PC-9 (cell line): ENCODE data around the gene LRRC2. TPM values are rescaled to one million over a fixed set of nuclear protein-coding genes. Genes with fewer than 3 reads are reported as not detected.

Source experiments
- BruUV-seq: library from RNA; stranded (reverse); fragments of 400-500 nt; replicated peaks from 2 replicates; lab custom pipeline; 2021; lab: Mats Ljungman, UMichigan
- CTCF ChIA-PET: fragments of 300-600 bp; sonication (Branson Sonifier 250); formaldehyde crosslinking; loops from one replicate; lab custom pipeline; 2022; ENCODE audit warnings: antibody characterized with exemption; lab: Charles Lee
- POLR2A ChIA-PET: fragments of 300-600 bp; sonication (Branson Sonifier 250); formaldehyde crosslinking; loops from one replicate; lab custom pipeline; 2022; ENCODE audit warnings: antibody characterized with exemption; ENCODE audit not compliant: unreplicated experiment; lab: Charles Lee
- DNase-seq, 2 experiments: peaks; one replicate each; pipeline versions ENCODE4 v3.0.0 to v3.0.0-alpha.2; 2015 to 2022; ENCODE audit warnings: mixed read lengths in 1 of 2
- H2AFZ ChIP-seq: fragments of 200-600 bp; sonication (generic); 2 replicates; pipeline ENCODE4 v1.8.1; 2017; ENCODE audit warnings: antibody characterized with exemption
- H3F3A ChIP-seq: fragments of 200-600 bp; sonication (generic); 2 replicates; pipeline ENCODE4 v1.8.1; 2017; ENCODE audit warnings: antibody characterized with exemption, mild to moderate bottlenecking, low read depth; ENCODE audit not compliant: insufficient read depth
- H3K27ac ChIP-seq: fragments of 200-600 bp; sonication (generic); 2 replicates; pipeline ENCODE4 v1.6.1; 2016; ENCODE audit warnings: mixed run types
- H3K27me3 ChIP-seq: fragments of 200-600 bp; sonication (generic); 2 replicates; pipeline ENCODE4 v1.6.1; 2016; ENCODE audit warnings: low read depth, mixed run types; ENCODE audit not compliant: insufficient read depth
- H3K36me3 ChIP-seq: fragments of 200-600 bp; sonication (generic); 2 replicates; pipeline ENCODE4 v1.6.1; 2016; ENCODE audit warnings: low read depth, mixed run types
- H3K4me1 ChIP-seq: fragments of 200-600 bp; sonication (generic); replicated peaks from 2 replicates; pipeline ENCODE4 v1.6.1; 2016; ENCODE audit warnings: mixed run types; ENCODE audit not compliant: insufficient read depth
- H3K4me2 ChIP-seq: fragments of 200-600 bp; sonication (generic); 2 replicates; pipeline ENCODE4 v1.6.1; 2017; ENCODE audit warnings: mixed run types
- H3K4me3 ChIP-seq: fragments of 200-600 bp; sonication (generic); 2 replicates; pipeline ENCODE4 v1.6.1; 2016; ENCODE audit warnings: mixed run types
- H3K79me2 ChIP-seq: fragments of 200-600 bp; sonication (generic); 2 replicates; pipeline ENCODE4 v1.6.1; 2017; ENCODE audit warnings: low read depth, mixed run types
- H3K9me2 ChIP-seq: fragments of 200-600 bp; sonication (generic); 2 replicates; pipeline ENCODE4 v1.8.1; 2017; ENCODE audit warnings: mild to moderate bottlenecking; ENCODE audit not compliant: insufficient read depth
- H3K9me3 ChIP-seq: fragments of 200-600 bp; sonication (generic); 2 replicates; pipeline ENCODE4 v1.8.1; 2016; ENCODE audit warnings: low read depth; ENCODE audit not compliant: insufficient read depth
- H4K20me1 ChIP-seq: fragments of 200-600 bp; sonication (generic); 2 replicates; pipeline ENCODE4 v1.8.1; 2017; ENCODE audit not compliant: insufficient read depth
- CTCF ChIP-seq: fragments of 200-600 bp; sonication (generic); conservative IDR thresholded peaks from 2 replicates; pipeline ENCODE4 v1.6.1; 2017; ENCODE audit warnings: mixed run types, antibody characterized with exemption, mild to moderate bottlenecking, moderate library complexity
- EZH2 ChIP-seq: fragments of 200-600 bp; sonication (generic); IDR thresholded peaks from 2 replicates; pipeline ENCODE4 v1.8.0; 2017; ENCODE audit warnings: antibody characterized with exemption, low read depth
- intact Hi-C: fragments of 100-400 bp; cut with micrococcal nuclease; formaldehyde crosslinking; loops from one replicate; pipeline ENCODE4 v1.10.0; 2022; ENCODE audit not compliant: unreplicated experiment
- total RNA-seq: library from RNA; stranded (reverse); gene quantifications from 2 replicates; pipeline ENCODE4 v1.2.3, GENCODE V29; 2021

LRRC2 gene
- total RNA-seq, 1 experiment from 2014 or later, result 0.22 TPM

- H3K4me3 ChIP-seq, result no peak overlapping the region
- ChIA-PET POLR2A (no interaction called here), CTCF (interaction anchor here (0.6 kb wide), 1 partner anchor 538 kb away, joined by 4 read pairs; no protein-coding TSS in a partner anchor)
- H3K9me3 ChIP-seq, result no peaks in the 10 kb centered on the region
- H3K4me2 ChIP-seq, result no peak overlapping the region
- no peak overlapping the region for H2AFZ ChIP-seq
- H3K27me3 ChIP-seq, result peaks cover 7% of the 10 kb centered on the region; the same call in 1 of the 2 replicates
- H3K36me3 ChIP-seq, result no peaks in the 10 kb centered on the region
- H3K9me2 ChIP-seq, result no peaks in the 10 kb centered on the region
- no peaks in the 10 kb centered on the region for H3F3A ChIP-seq
- BruUV-seq, result no TSS peak
- no peaks in the 10 kb centered on the region for H3K4me1 ChIP-seq
- intact Hi-C loops, result no loop called here
- no peak overlapping the region for H3K27ac ChIP-seq
- DNase-seq, result no peak
- no peaks in the 10 kb centered on the region for H3K79me2 ChIP-seq
- no peaks in the 10 kb centered on the region for H4K20me1 ChIP-seq
- TF ChIP-seq CTCF, result no peak
- TF ChIP-seq EZH2, result no peak
Measured at GRCh38 chr3:46564190-46565021, 1.7 kb downstream of the LRRC2 start.

GRCh38 chr3:46561951-46562350, 4.2 kb downstream of the LRRC2 start:
- no peaks in the 10 kb centered on the region for H3K79me2 ChIP-seq
- H3K36me3 ChIP-seq, result no peaks in the 10 kb centered on the region
- no peak for TF ChIP-seq CTCF
- 0 out of 2 replicates have a peak, but pooled peaks cover 4% of the 10 kb centered on the region for H3K4me1 ChIP-seq
- DNase-seq, result no peak
- CTCF ChIA-PET, result no interaction called here
- H3K9me2 ChIP-seq, result no peaks in the 10 kb centered on the region
- no peak overlapping the region for H3K27ac ChIP-seq
- H3F3A ChIP-seq, result no peaks in the 10 kb centered on the region
- POLR2A ChIA-PET, result no interaction called here
- intact Hi-C loops, result no loop called here
- no peaks in the 10 kb centered on the region for H3K9me3 ChIP-seq
- no peak overlapping the region for H3K4me2 ChIP-seq
- peaks cover 7% of the 10 kb centered on the region; the same call in 1 of the 2 replicates for H3K27me3 ChIP-seq
- no peak overlapping the region for H3K4me3 ChIP-seq
- H4K20me1 ChIP-seq, result no peaks in the 10 kb centered on the region
- H2AFZ ChIP-seq, result no peak overlapping the region
- BruUV-seq, result no TSS peak

- CTCF ChIA-PET, result no interaction called here
- Histone ChIP-seq H3K79me2 (no peaks in the 10 kb centered on the region), H3K9me3 (no peaks in the 10 kb centered on the region), H3K27me3 (peaks cover 7% of the 10 kb centered on the region; the same call in 1 of the 2 replicates), H2AFZ (no peak overlapping the region), H3K27ac (no peak overlapping the region), H3K4me1 (0 out of 2 replicates have a peak, but pooled peaks cover 4% of the 10 kb centered on the region), H3K4me2 (no peak overlapping the region), H3K9me2 (no peaks in the 10 kb centered on the region), H3K4me3 (no peak overlapping the region), H3K36me3 (no peaks in the 10 kb centered on the region), H3F3A (no peaks in the 10 kb centered on the region), H4K20me1 (no peaks in the 10 kb centered on the region)
- TF ChIP-seq EZH2 (no peak), CTCF (no peak)
- intact Hi-C loops, result no loop called here
- no peak for DNase-seq
- POLR2A ChIA-PET, result no interaction called here
- BruUV-seq, result no TSS peak
Measured at GRCh38 chr3:46561511-46561910, 4.6 kb downstream of the LRRC2 start.
